SKM-1 treated with dmso at 0.1 percent for 144 hours (cell line): ENCODE data around the gene DOC2B.
"Not testable (repeated sequence)": the region's sequence is repeated elsewhere in the genome, so short reads cannot be mapped to it uniquely, and the experiment has no call there.

Experiments
- DNase-seq: peaks from one replicate; lab custom pipeline; 2025; ENCODE audit not compliant: unreplicated experiment; lab: John Stamatoyannopoulos, UW

The DOC2B gene

DNA sequence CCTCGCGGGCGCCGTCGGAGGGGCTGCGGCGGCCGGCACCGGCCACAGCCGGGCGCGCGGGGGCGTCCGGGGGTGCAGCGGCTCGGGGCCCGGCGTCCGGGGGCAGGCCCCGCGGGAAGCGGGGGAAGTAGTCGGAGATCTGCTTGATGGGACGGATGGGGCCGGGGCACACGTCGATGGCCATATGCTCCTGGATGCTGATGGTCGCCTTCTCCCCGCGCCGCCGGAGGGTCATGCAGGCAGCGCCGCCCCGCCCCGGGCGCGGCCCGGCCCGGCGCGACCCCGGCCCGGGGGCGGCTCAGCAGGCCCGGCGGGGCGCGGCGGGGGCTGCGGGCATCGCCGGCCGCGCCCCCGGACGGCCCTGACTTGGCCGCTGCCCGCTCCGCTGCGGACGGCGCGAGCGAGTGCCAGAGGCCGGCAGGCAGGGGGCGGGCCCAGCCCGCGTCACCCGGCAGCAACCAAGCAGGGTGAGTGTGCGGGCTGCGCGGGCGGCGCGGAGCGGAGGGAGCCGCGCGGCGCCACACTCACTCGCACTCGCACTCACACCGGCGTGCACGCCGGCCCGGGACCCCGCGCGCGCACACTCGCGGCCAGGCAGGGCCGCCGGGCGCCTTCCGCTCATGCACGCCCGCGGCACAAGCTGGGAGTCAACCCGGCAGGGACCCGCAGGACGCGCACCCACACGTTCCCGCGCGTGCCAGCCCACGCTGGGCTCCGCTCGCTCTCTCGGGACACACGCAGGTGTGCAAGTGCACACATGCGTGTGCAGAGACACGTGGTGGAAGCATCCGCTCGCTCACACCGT lies at the start of gene DOC2B:
DOC2B (minus strand) TSS at position 406 of the 805 bp plus-strand sequence; CDS start at position 235, 171 bp downstream.
- DNase-seq = no peak

GRCh38 chr17:230395-230770 lies 48.9 kb upstream of the DOC2B start:
- DNase-seq = no peak

DNA sequence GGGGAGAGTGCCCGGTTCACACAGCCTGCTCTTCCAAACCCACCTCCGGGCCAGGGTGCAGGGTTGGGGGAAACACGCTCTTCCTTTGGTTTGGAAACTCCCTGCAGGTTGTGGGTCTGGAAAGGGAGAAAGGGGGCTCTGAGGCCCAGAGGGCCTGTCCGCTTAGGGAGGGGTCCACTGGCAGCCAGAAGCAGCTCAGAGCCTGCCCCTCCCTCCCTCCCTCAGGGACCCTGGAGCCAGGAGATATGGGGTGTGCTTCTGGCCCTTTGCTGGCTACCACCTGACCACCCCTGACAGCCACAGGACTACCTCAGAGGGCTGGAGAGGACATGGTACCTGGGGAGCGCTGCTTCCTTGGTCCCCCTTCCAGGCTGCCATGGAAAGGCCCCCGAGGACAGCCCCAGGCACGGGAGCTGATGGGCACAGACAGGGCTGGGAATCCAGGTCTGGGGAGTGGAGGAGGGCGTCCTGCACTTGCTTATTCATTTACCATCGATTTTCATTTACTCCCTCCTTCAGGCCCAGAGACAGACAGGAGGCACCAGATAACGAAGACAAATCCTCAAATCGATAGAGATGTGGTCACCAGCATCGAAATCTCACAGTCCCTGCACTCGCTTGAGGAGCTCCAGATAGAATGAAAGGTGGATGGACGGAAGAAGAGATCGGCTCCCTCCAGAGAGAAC lies 48.4 kb upstream of the DOC2B start:
- no peak for DNase-seq

DNA sequence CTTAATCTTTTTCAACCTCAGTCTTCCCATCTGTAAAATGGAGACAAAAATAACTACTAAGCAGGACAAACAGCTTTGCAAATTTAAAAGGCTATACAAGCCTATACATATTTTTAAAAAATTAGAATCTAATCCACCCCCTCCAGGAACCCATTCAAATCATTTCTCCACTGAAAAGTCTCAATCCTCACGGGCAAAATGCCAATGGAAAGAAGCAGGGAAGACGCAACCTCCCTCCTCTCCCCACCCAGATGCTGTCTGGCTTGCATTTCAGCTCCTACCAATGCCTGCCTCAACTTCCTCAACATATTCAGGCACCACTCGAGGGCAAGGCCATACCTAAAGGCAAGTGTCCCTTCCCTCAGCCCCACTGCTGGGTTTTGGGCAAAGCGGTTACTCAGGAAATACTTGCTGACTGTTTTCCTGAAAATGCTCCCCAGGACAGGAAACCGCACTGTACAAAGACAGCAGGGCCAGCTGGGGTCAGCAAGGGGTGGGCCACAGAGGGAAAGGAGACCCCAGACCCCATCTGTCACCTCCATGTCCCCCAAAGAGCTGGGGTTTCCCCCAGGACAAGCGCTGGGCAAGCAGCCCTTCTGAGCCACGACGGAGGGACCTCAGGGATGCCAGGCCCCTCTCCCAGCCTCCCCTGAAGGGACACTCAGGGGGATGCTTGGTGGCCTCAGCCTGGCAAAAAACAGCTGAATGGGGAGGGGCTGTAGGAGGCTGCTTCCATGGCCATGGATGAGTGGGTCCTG lies 47.7 kb upstream of the DOC2B start:
- no peak for DNase-seq

DNA sequence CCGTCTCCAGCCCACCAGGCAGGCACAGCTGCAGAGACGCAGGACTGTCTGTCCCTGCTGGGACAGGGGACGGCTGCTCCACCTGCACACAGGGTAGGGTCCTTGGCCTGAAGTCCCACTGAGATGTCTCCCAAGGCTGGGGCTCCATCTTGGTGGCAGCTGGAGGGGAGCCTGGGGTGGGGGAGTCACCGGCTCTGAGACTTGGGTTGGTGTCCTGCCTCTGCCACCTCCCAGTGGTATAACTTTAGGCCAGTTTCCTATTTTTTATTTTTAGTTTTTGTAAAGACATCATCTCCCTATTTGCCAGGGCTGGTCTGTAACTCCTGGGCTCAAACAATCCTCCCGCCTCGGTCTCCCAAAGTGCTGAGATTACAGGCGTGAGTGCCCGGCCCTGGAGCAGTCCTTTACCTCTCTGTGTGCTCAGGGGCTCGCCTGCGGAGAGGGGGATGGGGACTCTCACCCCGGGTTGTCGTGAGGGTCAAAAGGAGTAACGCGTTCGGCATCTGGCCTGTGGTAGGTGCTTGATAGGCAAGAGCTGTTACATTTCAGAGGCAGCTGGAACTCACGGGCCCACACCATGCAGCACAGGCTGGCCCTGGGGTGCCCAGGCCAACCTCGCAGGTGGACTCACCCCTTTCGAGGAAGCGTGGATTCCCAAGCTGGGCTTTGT lies 46.6 kb upstream of the DOC2B start:
- DNase-seq = no peak

GRCh38 chr17:227078-227945 lies 45.9 kb upstream of the DOC2B start:
- DNase-seq = no peak

DNA sequence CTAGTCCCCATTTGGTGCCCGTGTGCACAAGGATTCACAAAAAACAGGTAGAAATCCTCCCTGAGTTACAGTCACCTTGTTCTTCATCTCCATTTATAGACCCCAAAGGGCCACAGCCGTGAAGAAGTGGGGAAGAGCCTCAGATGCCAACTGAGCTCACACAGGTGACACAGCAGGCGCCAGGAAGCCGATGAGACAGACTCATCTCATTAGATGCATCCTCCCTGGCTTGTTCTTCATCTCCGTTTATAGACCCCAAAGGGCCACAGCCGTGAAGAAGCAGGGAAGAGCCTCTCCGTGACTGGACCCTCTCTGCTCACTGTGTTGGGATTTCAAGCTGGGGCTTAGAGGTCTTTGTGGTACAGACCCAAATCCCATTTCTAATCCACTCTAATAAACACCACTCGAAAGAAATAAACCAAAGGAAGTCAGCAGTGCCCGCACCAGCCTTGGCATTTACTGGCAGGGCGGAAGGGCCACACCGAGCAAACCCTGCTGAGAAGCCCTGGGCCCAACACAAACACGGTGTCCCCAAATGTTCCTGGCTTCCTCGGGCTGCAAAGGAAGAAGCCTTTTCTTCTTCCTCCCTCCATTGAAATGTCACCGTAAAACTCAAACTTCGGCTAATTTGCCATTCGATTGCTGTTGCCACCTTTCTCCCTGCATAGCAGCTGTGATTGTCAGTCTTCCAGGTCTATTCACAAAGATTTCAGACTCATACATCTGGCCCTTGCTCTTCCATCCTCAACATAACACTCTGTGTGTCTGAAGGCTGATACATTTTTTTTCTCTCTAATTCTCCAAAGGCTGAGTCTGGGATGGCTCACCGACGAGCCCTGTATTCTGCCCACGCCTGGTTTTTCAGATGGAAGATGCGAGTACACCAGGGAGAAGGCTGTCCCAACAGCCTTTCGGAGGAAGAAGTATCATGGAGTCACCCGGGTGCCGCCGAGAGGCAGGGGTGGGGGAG lies 44.9 kb upstream of the DOC2B start:
- no peak for DNase-seq

GRCh38 chr17:225551-225950 lies 44.1 kb upstream of the DOC2B start:
- DNase-seq = no peak

- DNase-seq = not testable (repeated sequence)
These were observed 43.1 kb upstream of the DOC2B start for GRCh38 chr17:224576-224975.

DNA sequence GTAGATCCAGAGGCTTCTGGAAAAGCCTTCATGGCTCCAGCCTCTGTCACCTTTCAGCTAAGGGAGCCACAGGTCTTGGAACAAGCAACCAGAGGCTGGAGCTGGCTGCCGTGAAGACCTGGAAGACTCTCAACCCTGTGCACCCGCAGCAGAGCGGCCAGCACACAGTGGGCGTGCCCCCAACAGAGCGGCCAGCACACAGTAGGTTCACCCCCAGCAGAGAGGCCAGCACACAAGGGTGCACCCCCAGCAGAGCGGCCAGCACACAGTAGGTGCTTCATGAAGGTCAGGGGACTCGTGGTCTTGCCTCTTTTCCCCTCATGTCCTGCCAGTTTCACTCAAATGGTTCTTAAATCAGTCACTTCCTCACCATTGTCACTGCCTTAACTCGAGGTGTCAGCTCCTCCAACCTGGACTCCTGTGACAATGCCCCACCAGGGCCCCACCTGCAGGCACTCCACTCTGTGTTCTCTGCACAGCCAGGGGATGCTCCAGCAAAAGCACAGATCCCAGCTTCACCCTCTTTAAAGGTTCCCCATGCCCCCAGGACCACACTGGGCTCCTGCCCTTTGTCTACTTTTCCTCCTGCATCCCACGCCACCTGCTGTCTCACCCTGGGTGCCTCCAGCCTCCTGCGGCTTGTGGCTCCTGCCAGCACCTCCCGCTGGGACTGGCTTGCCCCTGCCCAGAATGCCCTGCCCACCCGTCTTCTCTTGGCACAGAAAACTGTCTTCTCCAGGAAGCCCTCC lies 42.4 kb upstream of the DOC2B start:
- DNase-seq = no peak

- DNase-seq = no peak
These were observed 40.7 kb upstream of the DOC2B start for GRCh38 chr17:222172-222571.

DNA sequence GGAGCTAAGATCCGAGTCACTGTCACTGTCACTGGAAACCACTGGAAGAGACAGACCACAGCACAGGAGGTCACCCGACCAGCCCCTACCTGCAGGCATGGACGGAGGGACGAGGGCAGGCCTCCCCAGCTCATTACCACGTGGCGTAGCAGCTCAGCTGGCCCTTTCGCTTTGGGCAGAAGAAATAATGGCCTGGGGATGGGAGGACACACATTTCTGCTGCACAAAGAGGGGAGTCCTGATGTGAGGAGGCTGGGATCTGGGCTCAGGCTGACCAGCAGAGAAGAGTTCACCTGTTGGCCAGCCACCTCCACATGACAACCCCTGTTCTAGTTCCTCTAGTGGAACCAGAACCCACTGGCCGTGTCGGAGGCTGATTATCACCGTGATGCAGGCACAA lies 38.2 kb upstream of the DOC2B start:
- DNase-seq = no peak

GRCh38 chr17:218432-219110 lies 37.1 kb upstream of the DOC2B start:
- no peak for DNase-seq

GRCh38 chr17:216625-217024 lies 35.2 kb upstream of the DOC2B start:
- no peak for DNase-seq

DNA sequence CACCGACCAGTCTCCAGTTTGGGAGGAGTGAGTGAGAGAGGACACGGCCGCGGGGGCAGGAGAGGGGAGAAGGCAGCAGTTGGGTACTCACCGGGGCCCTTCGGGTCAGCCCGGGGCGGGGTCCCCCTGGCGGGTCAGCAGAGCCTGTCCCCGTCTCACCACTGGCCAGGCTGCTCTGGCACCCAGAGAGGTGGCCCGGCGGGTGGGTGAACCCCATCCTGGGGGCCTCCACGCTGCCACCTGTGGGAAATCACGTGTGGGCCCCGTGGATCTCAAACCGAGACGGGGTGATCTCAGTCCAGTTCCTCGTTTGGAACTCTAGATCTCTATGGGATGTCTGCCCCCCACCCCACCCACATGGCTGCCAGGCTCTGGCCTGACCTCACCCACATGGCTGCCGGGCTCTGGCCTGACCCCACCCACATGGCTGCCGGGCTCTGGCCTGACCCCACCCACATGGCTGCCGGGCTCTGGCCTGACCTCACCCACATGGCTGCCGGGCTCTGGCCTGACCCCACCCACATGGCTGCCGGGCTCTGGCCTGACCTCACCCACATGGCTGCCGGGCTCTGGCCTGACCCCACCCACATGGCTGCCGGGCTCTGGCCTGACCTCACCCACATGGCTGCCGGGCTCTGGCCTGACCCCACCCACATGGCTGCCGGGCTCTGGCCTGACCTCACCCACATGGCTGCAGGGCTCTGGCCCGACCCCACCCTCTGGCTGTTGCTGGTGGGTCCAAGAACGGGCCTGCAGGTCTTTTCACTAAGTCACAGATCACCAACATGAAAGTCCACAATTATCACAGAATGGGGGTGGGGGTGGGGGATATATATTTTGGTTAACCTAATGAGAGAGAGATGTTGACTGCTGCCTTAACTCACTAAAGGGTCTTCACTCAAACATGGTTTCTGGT lies 34.4 kb upstream of the DOC2B start:
- DNase-seq = not testable (repeated sequence)

DNA sequence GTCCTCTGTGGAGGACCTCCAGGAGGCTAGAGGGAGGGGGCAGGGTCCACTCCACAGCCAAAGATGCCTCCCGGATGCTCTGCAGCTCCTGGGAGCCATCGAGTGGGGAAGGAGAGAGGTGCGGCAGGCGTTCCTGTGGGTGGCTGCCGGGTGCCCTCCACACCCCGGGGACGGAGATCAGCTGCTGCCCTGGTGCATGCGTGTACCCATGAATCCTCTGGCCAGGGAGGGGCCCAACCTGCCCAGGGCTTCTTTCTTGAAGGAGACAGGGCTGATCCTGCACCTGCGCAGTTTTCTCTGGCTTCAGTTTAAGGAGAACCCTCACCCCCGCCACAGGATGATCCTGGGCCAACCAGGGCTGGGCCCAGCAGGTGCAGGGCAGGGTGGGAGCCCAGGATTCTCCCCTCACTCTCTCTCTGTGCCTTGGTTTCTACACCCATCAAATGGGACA lies 33.5 kb upstream of the DOC2B start:
- DNase-seq = no peak
